ENCODE data around the gene REC8. TPM values are rescaled to one million over a fixed set of nuclear protein-coding genes. Genes with fewer than 3 reads are reported as not detected.

REC8 gene
- total and polyA plus RNA-seq, 11 donors: 0.32 to 25.3 (median 4.4) TPM

DNA sequence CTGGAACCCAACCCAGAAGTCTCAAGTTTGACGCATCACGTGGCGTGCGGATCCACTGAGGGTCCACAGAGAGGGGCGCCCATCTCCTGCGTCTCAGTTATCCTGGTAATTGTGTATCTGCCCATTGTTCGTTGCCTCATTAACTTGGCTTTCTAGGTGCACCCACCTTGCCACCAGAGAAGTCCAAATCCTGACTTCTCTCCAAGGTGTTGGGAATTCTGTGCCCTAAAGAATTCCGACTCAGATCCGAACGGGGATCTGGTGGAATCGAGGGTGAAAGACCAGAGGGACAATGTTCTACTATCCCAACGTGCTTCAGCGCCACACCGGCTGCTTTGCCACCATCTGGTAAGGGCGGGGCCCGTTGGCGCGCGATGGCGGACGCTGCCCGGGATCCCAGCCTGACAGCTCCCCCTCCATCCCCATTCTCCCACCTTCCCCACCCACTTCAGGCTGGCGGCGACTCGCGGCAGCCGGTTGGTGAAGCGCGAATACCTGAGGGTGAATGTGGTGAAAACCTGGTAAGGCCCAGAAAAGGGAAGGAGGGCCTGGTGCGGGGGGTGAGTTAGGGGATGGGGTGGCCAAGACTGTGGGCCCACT lies 481 bp downstream of the REC8 start:
- WGBS, 4 donors: 32 to 61% (median 50%) methylated on average over 23 to 30 of the region's 30 CpGs
- DNase-seq: peak in 1 of 5 donors; percentile 64
- H3K27ac ChIP-seq: peak overlapping the region in 2 of 12 donors; percentile 37 to 42

DNA sequence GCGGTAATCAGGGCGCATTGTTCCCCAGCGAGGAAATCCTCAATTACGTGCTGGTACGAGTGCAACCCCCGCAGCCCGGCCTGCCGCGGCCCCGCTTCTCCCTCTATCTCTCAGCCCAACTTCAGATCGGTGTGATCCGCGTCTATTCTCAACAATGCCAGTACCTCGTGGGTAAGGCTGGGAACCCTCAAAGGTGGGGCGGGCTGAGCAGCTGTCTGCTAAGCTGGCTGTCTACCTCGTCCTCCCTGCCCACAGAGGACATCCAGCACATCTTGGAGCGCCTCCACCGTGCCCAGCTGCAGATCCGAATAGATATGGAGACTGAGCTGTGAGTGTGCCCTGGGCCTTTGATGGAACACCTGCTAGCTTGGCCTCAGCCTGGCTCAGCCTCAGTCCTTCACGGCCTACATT lies 996 bp downstream of the REC8 start:
- Histone ChIP-seq H3K36me3 (peaks cover 0 to 71% (median 45%) of the 10 kb centered on the region in 9 donors), H3K27ac (no peak overlapping the region)

More for the DNA sequence above, 481 bp downstream of the REC8 start:
- peak overlapping the region in 11 of 12 donors; percentile 1 to 52 (median 33) for H3K4me3 ChIP-seq
- TF ChIP-seq, protein P1, sequence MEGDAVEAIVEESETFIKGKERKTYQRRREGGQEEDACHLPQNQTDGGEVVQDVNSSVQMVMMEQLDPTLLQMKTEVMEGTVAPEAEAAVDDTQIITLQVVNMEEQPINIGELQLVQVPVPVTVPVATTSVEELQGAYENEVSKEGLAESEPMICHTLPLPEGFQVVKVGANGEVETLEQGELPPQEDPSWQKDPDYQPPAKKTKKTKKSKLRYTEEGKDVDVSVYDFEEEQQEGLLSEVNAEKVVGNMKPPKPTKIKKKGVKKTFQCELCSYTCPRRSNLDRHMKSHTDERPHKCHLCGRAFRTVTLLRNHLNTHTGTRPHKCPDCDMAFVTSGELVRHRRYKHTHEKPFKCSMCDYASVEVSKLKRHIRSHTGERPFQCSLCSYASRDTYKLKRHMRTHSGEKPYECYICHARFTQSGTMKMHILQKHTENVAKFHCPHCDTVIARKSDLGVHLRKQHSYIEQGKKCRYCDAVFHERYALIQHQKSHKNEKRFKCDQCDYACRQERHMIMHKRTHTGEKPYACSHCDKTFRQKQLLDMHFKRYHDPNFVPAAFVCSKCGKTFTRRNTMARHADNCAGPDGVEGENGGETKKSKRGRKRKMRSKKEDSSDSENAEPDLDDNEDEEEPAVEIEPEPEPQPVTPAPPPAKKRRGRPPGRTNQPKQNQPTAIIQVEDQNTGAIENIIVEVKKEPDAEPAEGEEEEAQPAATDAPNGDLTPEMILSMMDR (IDR thresholded peaks at IDR 0.05): no peak
- no peak for TF ChIP-seq POLR2A (IDR thresholded peaks at IDR 0.05)
- peaks cover 0 to 26% (median 7%) of the 10 kb centered on the region in 12 donors for H3K4me1 ChIP-seq
- ATAC-seq: peak in 1 of 4 donors; percentile 3
- no peaks in the 10 kb centered on the region for H3K27me3 ChIP-seq
- intact Hi-C loops (cut with DNase I): no loop called here
- H3K9me3 ChIP-seq: no peaks in the 10 kb centered on the region
- peaks cover 0 to 71% (median 45%) of the 10 kb centered on the region in 9 donors for H3K36me3 ChIP-seq

DNA sequence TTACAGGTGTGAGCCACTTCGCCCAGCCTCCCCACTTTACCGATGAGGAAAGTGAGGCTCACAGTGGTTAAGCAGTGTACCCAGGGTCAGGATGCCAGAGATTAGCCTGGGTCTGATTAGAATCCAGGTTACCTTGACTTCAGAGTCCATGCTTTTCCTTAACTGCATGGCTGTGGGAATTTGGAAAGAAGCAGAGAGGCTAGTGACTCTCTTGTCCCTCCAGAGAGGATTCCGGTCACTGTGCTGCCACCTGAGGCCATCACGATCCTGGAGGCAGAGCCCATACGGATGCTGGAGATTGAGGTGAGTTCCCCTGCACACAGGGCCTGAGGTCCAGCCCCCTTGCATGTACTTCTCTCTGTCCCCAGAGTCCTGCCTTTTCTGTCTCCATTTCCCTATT lies 4.7 kb downstream of the REC8 start:
- no peak for DNase-seq
- WGBS, 4 donors: 93 to 100% (median 97%) methylated on average over 5 of the region's 5 CpGs
- peaks cover 0 to 23% (median 14%) of the 10 kb centered on the region in 12 donors for H3K4me1 ChIP-seq
- peaks cover 0 to 83% (median 47%) of the 10 kb centered on the region in 9 donors for H3K36me3 ChIP-seq
- intact Hi-C loops (cut with DNase I): no loop called here
- no peak overlapping the region for H3K27ac ChIP-seq
- no peaks in the 10 kb centered on the region for H3K9me3 ChIP-seq
- no peak for TF ChIP-seq POLR2A (IDR thresholded peaks at IDR 0.05)
- TF ChIP-seq, protein P1 (IDR thresholded peaks at IDR 0.05): no peak
- H3K4me3 ChIP-seq: no peak overlapping the region
- no peaks in the 10 kb centered on the region for H3K27me3 ChIP-seq
- ATAC-seq: no peak

More for the DNA sequence above, 996 bp downstream of the REC8 start:
- Histone ChIP-seq H3K4me3 (peak overlapping the region in 2 of 12 donors; percentile 47 to 52), H3K4me1 (peaks cover 0 to 21% (median 7%) of the 10 kb centered on the region in 12 donors), H3K27me3 (no peaks in the 10 kb centered on the region), H3K9me3 (no peaks in the 10 kb centered on the region)
- ATAC-seq: no peak
- DNase-seq: peak in 1 of 5 donors; percentile 58
- no peak for TF ChIP-seq POLR2A (IDR thresholded peaks at IDR 0.05)
- TF ChIP-seq, protein P1 (IDR thresholded peaks at IDR 0.05): no peak
- intact Hi-C loops (cut with DNase I): no loop called here
- WGBS, 4 donors: 67 to 90% (median 80%) methylated on average over 19 to 20 of the region's 20 CpGs

DNA sequence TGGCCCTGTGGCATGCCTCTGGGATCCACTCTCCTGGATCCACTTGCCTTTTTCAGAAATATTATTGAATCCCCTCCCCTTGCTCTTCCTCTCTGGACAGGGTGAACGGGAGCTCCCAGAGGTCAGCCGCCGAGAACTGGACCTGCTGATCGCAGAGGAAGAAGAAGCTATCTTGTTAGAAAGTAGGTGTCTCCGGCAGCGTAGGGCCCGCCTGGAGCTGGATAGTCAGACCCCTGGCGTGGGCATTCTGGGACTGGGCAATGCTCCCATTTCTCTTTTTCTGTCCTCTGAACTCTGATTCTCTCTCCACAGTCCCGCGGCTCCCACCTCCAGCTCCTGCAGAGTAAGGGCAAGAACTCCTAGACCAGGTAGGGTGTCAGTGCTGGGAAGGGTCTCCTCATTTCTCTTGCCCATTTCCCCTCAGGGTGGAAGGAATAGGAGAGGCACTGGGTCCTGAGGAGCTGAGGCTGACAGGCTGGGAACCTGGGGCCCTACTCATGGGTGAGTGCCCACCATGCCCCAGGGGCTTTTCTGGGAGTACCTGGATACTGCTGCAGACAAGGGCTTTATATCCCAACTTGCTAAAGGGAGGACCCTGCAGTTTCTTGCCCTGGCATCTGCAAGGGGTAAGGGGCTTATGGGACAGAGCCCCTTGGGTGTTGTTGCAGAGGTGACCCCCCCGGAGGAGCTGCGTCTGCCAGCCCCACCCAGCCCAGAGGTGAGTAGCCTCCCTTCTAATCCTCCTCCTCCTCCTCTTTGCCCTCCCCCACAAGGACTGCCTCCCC lies 5.4 kb downstream of the REC8 start:
- no peak for ATAC-seq
- peaks cover 0 to 88% (median 50%) of the 10 kb centered on the region in 9 donors for H3K36me3 ChIP-seq
- intact Hi-C loops (cut with DNase I): no loop called here

More for the DNA sequence above, 5.4 kb downstream of the REC8 start:
- WGBS, 4 donors: 91 to 94% (median 92%) methylated on average over 10 to 12 of the region's 12 CpGs
- peaks cover 0 to 17% (median 10%) of the 10 kb centered on the region in 12 donors for H3K4me1 ChIP-seq
- no peak overlapping the region for H3K4me3 ChIP-seq
- DNase-seq: no peak
- H3K27me3 ChIP-seq: no peaks in the 10 kb centered on the region
- no peaks in the 10 kb centered on the region for H3K9me3 ChIP-seq
- TF ChIP-seq POLR2A (IDR thresholded peaks at IDR 0.05): no peak
- TF ChIP-seq, protein P1 (IDR thresholded peaks at IDR 0.05): no peak
- no peak overlapping the region for H3K27ac ChIP-seq

All from heart left ventricle (tissue), 16 donors.